ELR (cell line): ENCODE results near the gene APOL2.
"Not testable (repeated sequence)": the region's sequence is repeated elsewhere in the genome, so short reads cannot be mapped to it uniquely, and the experiment has no call there.

ENCODE experiments used
- DNase-seq: peaks from one replicate; pipeline ENCODE4 v3.0.0-alpha.2; 2015; ENCODE audit warnings: low read depth

Gene APOL2

GRCh38 chr22:36263216-36263673 is 23.9 kb upstream of the APOL2 start:
- DNase-seq: not testable (repeated sequence)

DNA sequence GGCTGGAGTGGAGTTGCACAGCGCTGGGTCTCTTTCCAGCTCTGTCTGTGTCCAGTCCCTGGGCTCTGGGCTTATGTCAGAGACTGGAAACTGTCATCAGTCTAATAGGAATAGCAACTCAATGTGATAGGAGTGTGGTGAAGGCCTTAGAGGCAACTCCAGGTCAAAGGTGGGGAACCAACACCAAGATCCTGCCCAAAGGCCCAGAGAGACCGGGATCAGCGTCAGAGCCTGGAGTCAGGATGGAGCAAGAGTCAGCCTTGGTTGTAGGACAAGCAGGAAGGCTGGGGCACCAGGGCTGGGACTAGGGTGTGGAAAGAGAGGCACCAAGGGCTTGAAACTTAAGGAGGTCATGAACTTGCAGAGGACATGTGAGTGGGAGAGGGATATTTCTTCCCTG is 23.0 kb upstream of the APOL2 start:
- not testable (repeated sequence) for DNase-seq

- not testable (repeated sequence) for DNase-seq
Observed at GRCh38 chr22:36261675-36262074, 22.3 kb upstream of the APOL2 start.

- no peak for DNase-seq
Observed at GRCh38 chr22:36259615-36260300, 20.4 kb upstream of the APOL2 start.

DNA sequence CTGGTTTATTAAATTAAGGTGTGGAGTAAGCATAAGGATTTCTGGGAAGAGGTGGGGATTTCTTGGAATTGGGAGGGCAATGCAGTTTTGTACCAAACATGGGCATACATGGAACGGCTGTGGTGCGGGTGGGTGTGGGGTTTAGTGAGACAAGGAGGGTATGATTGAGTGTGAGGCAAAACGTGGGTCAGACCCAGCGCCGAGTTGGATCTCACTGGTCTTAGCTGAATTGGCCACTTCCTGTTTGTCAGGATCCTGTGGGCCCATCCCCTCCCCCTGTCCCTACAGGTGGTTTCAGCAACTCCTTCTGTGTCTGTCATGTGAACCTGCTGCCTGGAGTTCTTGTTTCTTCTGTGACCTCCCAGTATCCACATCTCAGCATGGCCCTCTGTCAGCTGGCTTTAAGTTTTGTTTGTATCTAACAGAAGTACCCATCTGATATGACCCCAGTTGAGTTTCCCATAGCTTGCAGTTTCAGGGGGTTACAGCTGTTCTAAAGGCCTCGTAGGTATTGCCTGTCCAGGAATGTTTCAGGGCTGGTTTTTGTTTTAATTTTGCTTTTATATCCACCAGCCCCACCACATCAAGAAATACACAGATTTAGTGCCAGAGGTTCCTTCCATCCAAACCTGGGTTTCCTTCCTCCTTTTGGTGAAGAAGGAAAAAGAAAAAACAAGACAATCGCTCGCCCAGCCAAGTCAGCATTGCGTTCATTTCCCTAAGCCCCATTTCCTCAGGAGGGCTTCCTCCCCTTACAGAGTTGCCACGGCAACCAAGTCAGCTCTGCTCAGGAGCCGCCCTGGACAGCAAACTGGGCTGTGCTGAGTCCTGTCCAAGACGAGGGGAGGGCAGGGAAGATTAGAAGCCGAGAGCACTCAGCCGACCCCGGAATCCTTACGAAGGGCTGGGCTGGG is 19.6 kb upstream of the APOL2 start:
- no peak for DNase-seq

DNA sequence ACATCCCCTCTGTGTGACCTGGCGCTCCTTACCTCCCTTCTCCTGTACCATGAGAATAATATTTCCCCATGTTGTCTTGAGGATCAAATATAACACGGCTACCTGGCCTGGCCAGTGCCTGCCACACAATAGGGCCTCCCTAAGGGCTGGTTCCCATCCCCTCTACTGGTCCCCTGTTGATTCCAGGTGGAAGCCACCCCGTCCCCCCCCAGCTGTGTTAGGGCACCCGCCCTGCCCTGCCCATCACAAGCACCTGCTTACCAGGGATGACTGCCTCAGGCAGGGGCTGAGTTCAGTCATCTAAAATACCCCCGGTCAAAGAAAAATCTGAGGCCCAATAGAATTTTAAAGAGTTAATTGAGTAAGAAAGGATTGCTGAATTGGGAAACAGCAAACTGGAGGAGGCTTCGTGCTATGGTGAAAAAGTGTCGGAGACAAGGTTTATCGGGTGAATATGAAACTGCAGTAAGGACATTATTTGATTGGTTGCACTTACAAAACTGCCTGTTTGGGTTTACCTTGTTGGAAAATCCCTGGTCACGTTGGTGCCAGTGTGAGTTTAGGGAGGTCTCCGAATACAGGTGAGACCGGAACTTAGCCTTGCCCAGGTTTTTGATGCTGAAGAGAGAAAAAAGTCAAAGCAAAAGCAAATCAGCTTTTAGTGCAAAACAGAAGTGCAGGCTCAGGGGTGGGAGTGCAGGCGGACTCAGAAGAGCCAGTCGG is 18.8 kb upstream of the APOL2 start:
- DNase-seq: no peak

- DNase-seq: no peak
Observed at GRCh38 chr22:36257308-36257707, 18.0 kb upstream of the APOL2 start.

GRCh38 chr22:36256478-36256877 is 17.2 kb upstream of the APOL2 start:
- peak; percentile 21 for DNase-seq

GRCh38 chr22:36255572-36255971 is 16.2 kb upstream of the APOL2 start:
- DNase-seq: not testable (repeated sequence)

- DNase-seq: no peak
Observed at GRCh38 chr22:36253523-36254490, 14.5 kb upstream of the APOL2 start.

GRCh38 chr22:36252754-36253522 is 13.6 kb upstream of the APOL2 start, which contains the start of gene APOL1:
TSS of gene APOL1 (plus strand) at chr22:36253133. CDS start at chr22:36254956, 1,823 bp downstream.
- peak; percentile 48 for DNase-seq

GRCh38 chr22:36251979-36252608 is 12.8 kb upstream of the APOL2 start:
- DNase-seq: not testable (repeated sequence)

DNA sequence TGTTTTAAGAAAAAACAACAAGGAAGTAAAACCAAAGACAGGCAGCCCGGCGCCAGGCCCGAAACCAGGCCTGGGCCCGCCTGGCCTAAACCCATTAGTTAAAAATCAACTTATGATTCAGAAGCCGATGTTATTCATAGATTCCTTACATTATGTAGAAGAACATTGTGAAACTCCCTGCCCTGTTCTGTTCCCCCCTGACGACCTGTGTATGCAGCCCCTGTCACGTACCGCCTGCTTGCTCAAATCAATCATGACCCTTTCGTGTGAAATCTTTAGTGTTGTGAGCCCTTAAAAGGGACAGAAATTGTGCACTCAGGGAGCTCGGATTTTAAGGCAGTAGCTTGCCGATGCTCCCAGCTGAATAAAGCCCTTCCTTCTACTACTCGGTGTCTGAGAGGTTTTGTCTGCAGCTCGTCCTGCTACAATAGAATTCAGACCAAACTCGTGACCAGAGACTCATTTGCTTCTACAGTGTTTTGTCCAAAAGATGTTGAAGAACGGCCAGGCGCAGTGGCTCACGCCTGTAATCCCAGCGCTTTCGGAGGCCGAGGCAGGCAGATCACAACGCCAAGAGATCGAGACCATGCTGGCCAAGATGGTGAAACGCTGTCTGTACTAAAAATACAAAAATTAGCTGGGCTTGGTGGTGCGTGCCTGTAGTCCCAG is 11.1 kb upstream of the APOL2 start:
- not testable (repeated sequence) for DNase-seq

DNA sequence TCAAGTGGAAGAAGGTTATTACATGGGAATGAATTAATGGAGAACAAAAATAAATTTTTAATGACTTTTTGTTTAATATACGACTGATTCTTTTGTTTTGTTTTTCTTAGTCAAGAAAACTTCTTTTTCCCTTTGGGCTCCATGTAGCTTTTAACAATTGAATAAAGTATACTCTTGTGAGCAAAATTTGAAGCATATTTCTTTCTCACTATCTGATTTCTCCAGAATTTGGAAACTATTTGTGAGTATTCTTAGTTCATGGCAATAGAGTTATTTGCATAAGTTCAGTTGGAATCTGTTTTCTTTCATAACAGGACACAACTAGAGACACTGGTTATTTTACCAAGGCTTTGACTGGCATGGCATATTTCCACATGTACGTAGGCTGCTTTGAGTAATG is 9.8 kb upstream of the APOL2 start:
- no peak for DNase-seq

DNA sequence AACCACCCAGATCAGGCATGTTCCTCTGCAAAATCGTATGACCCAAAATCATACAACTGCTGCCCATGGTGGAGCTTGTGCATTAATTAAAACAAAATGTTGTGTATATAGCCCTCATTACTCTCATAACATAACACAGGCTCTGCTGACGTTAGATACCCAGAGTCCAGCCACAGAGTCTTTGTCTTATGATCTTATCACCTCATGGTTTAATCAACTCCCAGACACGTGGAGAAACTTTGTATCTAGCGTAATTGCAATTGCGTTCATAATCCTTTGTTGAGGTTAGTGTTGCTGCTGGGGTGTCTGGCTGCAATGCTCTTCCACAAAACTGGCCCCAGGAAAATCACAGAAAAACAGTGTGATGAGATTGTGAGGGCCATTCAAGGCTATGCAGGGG is 8.6 kb upstream of the APOL2 start:
- DNase-seq: no peak

DNA sequence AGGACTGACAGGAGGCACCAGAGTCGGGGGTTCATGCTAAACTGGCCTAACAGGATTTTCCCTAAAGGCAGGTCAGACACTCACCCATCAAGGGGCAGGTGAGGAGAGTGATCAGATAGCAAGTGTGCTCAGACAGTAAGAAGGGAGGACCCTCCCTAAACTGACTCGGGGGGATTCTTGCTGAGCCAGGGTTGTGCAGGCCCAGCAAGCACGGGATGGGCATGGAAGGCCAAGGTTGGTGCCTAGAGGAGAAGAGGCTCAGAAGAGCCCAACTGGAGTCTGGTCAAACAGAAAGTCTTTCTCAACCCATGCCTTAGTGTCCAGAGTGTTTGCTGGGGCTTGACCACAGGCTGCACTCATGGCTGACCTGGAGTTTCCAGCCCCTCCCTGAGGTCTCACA is 7.4 kb upstream of the APOL2 start:
- DNase-seq: no peak

DNA sequence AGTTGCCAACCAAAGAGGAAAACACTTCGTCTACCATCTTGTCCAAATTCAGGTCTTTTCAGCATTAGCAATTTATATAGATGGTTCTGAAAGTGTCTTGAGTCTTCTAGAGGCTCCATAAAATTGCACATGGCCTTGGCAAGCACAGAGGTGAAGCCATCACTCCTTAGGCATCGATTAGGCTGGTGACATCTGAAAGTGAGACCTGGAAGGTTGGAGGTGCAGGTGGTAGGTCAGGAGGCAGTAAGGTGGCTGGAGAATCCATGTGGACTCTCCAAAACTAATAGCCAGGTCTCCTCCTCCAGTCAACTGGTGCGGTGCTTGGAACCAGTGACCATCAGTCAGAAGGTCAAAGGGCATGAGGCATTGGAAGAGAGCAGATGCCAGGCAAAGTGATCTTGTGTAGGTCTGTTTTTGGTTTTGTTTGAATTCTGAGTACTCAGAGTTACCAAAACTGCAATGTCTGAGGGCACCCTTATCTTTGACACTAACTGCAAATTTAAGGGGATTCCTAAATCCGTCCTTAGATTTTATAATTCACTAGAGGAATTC is 6.6 kb upstream of the APOL2 start:
- DNase-seq: no peak

GRCh38 chr22:36244522-36245391 is 5.4 kb upstream of the APOL2 start:
- DNase-seq: no peak
